Activated CD8-positive, alpha-beta memory T cell treated with anti-CD3 and anti-CD28 coated beads for 1 hour (primary cell): ENCODE data around the gene MTF1.
A peak's percentile ranks its signal among the peaks of the same experiment; 100 is the strongest.
"Not testable (repeated sequence)": the region's sequence is repeated elsewhere in the genome, so short reads cannot be mapped to it uniquely, and the experiment has no call there.

ENCODE experiments used
- DNase-seq, 2 donors: peaks; one replicate each; pipeline ENCODE4 v3.0.0-alpha.2; 2020; ENCODE audit warnings: low read depth in 1 of 2; ENCODE audit errors: extremely low read depth in 1 of 2

MTF1 gene

GRCh38 chr1:37859507-37860345 lies at the start of gene MTF1:
Gene MTF1, minus strand, starts transcription at chr1:37859592. Its CDS starts 1,934 bp downstream, at chr1:37857658.
- peak; percentile 91 to 93 for DNase-seq

GRCh38 chr1:37908531-37908930 lies 49.1 kb upstream of the MTF1 start:
- not testable (repeated sequence) for DNase-seq

- not testable (repeated sequence) for DNase-seq
Observed at GRCh38 chr1:37907416-37908125, 48.2 kb upstream of the MTF1 start.

DNA sequence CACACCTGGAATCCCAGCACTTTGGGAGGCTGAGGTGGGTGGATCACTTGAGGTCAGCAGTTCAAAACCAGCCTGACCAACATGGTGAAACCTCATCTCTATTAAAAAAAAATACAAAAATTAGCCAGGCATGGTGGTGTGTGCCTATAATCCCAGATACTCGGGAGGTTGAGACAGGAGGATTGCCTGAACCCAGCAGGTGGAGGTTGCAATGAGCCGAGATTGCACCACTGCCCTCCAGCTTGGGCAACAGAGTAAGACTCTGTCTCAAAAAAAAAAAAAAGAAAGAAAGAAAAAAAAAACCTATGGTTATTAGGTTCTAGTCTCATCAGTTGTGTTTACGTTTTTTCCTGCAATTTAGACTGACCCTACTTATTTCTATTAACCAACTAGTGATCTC lies 47.2 kb upstream of the MTF1 start:
- not testable (repeated sequence) for DNase-seq

- DNase-seq, result no peak
Observed at GRCh38 chr1:37905727-37906126, 46.3 kb upstream of the MTF1 start.

DNA sequence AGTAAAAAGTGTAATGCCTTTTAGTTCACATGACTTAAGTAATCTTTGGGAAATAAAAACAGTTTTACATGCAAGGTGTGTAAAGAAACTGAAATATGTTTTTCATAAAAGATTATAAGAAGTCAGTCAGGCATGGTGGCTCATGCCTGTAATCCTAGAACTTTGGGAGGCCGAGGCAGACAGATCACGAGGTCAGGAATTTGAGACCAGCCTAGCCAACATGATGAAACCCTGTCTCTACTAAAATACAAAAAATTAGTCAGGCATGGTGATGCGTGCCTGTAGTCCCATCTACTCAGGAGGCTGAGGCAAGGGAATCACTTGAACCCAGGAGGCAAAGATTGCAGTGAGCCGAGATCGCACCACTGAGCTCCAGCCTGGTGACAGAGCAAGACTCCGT lies 44.5 kb upstream of the MTF1 start:
- not testable (repeated sequence) for DNase-seq

DNA sequence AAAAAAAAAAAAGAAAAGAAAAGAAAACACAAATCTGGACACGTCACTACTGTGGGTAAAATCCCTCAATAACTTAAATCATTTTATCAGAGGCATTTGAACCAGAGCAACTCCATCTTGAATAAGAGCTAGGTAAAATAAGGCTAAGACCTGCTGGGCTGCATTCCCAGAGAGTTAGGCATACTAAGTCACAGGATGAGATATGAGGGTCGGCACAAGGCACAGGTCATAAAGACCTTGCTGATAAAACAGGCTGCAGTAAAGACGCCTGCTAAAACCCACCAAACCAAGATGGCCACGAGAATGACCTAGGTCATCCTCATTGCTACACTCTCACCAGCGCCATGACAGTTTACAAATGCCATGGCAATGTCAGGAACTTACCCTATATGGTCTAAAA lies 43.6 kb upstream of the MTF1 start:
- no peak for DNase-seq

- DNase-seq, result no peak
Observed at GRCh38 chr1:37901893-37902225, 42.5 kb upstream of the MTF1 start.

- no peak for DNase-seq
Observed at GRCh38 chr1:37901191-37901892, 42.0 kb upstream of the MTF1 start.

GRCh38 chr1:37897563-37897962 lies 38.2 kb upstream of the MTF1 start:
- DNase-seq, result not testable (repeated sequence)

GRCh38 chr1:37893673-37894072 lies 34.3 kb upstream of the MTF1 start:
- DNase-seq, result no peak

GRCh38 chr1:37892151-37893047 lies 33.0 kb upstream of the MTF1 start:
- no peak for DNase-seq

DNA sequence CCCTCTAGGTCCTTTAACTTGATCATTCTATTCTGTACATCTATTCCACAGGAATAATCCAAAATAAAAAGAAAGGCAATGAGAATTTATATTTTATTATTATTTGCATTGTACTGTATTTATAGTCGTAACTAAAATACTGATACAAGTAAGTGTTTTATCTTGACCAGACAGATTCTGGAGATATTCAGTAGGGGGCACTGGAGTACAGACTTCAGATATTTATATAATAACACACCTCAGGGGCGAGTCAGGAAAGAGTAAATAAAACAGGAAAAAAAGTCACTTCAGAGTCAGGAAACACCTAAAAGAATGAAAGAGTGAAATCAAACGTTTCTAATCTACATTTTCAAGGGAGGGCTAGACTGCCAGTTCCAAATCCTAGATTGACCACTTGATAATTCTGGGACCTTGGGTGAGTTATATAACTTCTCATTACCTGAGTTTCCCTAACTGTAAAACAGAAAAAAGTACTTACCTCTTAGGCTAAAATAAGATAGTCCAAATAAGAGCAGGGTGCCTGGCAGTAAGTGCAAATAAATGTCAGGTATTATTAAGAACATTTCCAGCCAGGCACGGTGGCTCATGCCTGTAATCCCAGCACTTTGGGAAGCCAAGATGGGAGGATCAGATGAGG lies 31.1 kb upstream of the MTF1 start:
- no peak for DNase-seq

DNA sequence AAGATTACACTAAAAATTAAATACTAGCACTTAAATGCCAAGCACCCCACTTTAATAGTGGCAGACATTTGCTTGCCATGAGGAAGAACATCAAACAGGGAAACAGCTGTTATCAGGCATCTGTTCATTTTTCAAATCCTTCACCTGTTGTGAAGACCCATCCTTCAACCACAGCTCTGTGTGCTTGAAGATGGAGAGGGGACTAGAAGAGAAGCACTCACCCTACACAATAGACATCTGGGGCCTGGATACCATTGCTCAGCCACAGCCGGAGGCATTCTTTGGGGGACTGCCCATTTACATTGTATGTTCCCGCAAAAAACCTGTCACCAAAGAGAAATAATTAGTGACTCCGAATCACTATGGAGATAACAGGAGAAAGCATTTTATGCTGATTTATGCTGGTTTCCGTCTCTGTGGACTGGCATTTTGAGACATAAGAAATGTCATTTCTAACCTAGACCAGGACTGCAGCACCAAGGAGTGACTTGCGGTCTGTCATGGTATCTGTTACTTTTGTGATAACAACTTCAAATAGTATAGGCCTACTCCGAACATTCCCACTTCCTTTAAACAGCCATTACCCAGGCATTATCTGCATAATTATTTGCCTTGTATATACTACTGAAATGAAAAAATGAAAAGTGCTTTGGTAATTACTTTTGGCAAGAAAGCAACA lies 28.8 kb upstream of the MTF1 start:
- no peak for DNase-seq

- DNase-seq, result no peak
Observed at GRCh38 chr1:37884145-37884544, 24.8 kb upstream of the MTF1 start.

- DNase-seq, result no peak
Observed at GRCh38 chr1:37883671-37884070, 24.3 kb upstream of the MTF1 start.

DNA sequence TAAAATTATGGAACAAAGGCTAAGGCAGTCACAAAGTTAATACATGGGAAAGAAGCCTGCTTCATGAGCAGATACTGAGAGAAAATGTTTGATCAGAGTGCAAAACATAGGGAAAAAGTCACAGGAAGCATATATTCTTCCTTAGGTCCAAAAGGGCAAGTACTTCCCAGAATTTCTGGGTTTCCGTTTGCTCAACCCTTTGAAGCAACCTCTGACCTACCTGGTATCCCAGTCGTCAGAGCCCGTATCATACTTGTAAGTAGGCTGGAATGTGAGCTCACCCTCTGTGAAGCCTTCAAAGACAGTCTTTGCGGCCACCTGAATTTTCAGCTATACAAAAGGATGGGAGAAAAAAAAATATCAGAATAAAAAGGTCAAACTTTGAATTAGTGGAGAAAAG lies 20.5 kb upstream of the MTF1 start:
- no peak for DNase-seq

GRCh38 chr1:37878071-37878470 lies 18.7 kb upstream of the MTF1 start:
- DNase-seq, result no peak

GRCh38 chr1:37875833-37876232 lies 16.4 kb upstream of the MTF1 start:
- DNase-seq, result no peak

GRCh38 chr1:37872692-37873091 lies 13.3 kb upstream of the MTF1 start:
- no peak for DNase-seq
